HG03066 (cell line): ENCODE results near the gene ALPK3.

Experiments
- ATAC-seq: cut with Tn5 transposase; IDR thresholded peaks from one replicate; pipeline ENCODE4 v1.9.1; 2021; ENCODE audit warnings: low read depth; ENCODE audit not compliant: unreplicated experiment

Gene ALPK3

GRCh38 chr15:84823282-84823878, 6.2 kb downstream of the ALPK3 start:
- ATAC-seq = no peak

- ATAC-seq = no peak
Observed at GRCh38 chr15:84824260-84825007, 7.3 kb downstream of the ALPK3 start.

- no peak for ATAC-seq
Observed at GRCh38 chr15:84826369-84826823, 9.2 kb downstream of the ALPK3 start.

GRCh38 chr15:84827246-84827645, 10.1 kb downstream of the ALPK3 start:
- ATAC-seq = no peak

- no peak for ATAC-seq
Observed at GRCh38 chr15:84828086-84828908, 11.1 kb downstream of the ALPK3 start.

GRCh38 chr15:84829428-84829827, 12.3 kb downstream of the ALPK3 start:
- no peak for ATAC-seq

GRCh38 chr15:84830036-84830435, 12.9 kb downstream of the ALPK3 start:
- ATAC-seq = no peak

- ATAC-seq = no peak
Observed at GRCh38 chr15:84831028-84831427, 13.9 kb downstream of the ALPK3 start.

GRCh38 chr15:84831613-84832012, 14.5 kb downstream of the ALPK3 start:
- no peak for ATAC-seq

GRCh38 chr15:84832448-84833040, 15.4 kb downstream of the ALPK3 start:
- no peak for ATAC-seq

- ATAC-seq = no peak
Observed at GRCh38 chr15:84833447-84834228, 16.5 kb downstream of the ALPK3 start.

- ATAC-seq = no peak
Observed at GRCh38 chr15:84834229-84834955, 17.2 kb downstream of the ALPK3 start.

- no peak for ATAC-seq
Observed at GRCh38 chr15:84834969-84835368, 17.8 kb downstream of the ALPK3 start.

- ATAC-seq = no peak
Observed at GRCh38 chr15:84835661-84836337, 18.6 kb downstream of the ALPK3 start.

- no peak for ATAC-seq
Observed at GRCh38 chr15:84836844-84837243, 19.7 kb downstream of the ALPK3 start.

GRCh38 chr15:84839714-84840113, 22.6 kb downstream of the ALPK3 start:
- ATAC-seq = no peak

GRCh38 chr15:84840255-84840654, 23.1 kb downstream of the ALPK3 start:
- no peak for ATAC-seq

- no peak for ATAC-seq
Observed at GRCh38 chr15:84840741-84841429, 23.7 kb downstream of the ALPK3 start.
